GM10266 (cell line): Measurements from ENCODE around the gene MORF4L2.
"Not testable (repeated sequence)": the region's sequence is repeated elsewhere in the genome, so short reads cannot be mapped to it uniquely, and the experiment has no call there.

Experiments used
- DNase-seq: peaks from one replicate; pipeline ENCODE4 v3.0.0; 2012; ENCODE audit errors: extremely low spot score
- TF ChIP-seq, protein P1 (sequence below): IDR thresholded peaks from 2 replicates; pipeline ENCODE4 v1.5.1; 2012; ENCODE audit warnings: mild to moderate bottlenecking, low read depth; ENCODE audit not compliant: control insufficient read depth, insufficient read depth; ENCODE audit errors: missing control alignments

The MORF4L2 gene

DNA sequence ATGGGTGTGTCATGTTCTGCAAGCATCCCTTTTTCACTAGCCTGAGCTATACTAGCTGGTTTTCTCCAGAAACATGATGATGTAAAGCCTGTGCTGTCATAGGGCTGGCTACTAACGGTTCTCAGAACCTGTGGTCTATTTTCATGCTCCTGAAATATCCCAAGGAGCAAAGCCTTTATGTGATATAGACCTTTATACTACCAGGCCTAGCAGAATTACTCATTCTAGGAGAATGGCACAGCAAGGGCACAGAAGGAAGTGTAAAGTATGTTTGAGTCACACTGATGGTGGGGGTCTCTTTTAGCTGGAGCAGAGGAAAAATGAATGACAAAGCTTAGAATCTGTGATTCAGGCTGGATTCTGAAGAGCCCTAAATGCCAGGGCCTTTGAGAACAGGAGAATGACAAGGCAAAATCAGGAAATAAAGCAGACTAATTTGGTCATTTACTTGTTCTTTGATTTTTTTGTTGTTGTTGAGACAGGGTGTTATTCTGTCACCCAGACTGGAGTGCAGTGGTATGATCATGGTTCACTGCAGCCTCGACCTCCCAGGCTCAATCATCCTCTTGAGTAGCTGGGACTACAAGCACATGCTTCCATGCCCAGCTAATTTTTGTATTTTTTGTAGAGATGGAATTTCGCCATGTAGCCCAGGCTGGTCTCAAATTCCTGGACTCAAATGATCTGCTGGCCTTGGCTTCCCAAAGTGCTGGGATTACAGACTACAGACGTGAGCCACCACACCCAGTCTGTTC is 45.9 kb downstream of the MORF4L2 start:
- DNase-seq: no peak
- TF ChIP-seq, protein P1, sequence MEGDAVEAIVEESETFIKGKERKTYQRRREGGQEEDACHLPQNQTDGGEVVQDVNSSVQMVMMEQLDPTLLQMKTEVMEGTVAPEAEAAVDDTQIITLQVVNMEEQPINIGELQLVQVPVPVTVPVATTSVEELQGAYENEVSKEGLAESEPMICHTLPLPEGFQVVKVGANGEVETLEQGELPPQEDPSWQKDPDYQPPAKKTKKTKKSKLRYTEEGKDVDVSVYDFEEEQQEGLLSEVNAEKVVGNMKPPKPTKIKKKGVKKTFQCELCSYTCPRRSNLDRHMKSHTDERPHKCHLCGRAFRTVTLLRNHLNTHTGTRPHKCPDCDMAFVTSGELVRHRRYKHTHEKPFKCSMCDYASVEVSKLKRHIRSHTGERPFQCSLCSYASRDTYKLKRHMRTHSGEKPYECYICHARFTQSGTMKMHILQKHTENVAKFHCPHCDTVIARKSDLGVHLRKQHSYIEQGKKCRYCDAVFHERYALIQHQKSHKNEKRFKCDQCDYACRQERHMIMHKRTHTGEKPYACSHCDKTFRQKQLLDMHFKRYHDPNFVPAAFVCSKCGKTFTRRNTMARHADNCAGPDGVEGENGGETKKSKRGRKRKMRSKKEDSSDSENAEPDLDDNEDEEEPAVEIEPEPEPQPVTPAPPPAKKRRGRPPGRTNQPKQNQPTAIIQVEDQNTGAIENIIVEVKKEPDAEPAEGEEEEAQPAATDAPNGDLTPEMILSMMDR: no peak

DNA sequence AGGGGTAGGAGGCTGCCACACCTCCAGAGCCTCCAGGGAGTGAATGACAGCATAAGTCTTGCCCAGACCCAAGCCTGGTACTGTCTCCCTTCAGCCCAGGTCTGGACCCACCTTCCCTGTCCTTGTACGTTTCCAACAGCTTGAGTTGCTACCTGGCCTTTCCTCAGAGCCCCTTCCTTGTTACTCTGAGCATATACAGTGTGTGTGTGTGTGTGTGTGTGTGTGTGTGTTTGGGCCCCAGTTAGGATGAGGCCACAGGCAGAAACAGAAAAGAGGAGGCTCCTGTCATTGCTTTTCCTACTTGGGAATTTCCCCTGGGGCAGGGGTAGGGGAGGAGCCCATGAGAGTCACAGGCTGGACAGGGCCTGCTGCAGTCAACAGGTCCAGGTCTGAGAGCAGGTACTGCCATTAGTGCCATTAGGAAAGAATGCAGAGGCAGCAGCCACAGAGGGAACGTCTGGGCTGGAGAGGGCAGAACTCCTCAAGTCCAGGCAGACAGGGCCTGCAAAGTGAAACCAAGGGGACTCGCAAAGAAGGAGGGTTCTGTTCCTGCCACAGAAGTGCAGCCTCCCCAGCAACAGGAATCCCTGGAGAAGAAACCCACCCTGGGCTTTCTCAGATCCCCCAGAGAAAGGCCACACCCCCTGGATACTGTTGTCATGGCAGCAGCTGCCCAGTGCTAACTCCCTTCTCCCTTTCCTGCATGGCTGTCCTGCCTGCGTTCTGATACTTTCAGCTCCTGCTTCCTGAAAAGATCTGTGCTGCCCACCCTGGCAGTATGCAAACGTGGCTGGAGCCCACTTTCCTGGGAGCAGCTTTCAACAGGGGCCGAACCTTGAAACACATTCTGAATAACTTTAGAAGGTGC is 47.8 kb downstream of the MORF4L2 start:
- not testable (repeated sequence) for DNase-seq

DNA sequence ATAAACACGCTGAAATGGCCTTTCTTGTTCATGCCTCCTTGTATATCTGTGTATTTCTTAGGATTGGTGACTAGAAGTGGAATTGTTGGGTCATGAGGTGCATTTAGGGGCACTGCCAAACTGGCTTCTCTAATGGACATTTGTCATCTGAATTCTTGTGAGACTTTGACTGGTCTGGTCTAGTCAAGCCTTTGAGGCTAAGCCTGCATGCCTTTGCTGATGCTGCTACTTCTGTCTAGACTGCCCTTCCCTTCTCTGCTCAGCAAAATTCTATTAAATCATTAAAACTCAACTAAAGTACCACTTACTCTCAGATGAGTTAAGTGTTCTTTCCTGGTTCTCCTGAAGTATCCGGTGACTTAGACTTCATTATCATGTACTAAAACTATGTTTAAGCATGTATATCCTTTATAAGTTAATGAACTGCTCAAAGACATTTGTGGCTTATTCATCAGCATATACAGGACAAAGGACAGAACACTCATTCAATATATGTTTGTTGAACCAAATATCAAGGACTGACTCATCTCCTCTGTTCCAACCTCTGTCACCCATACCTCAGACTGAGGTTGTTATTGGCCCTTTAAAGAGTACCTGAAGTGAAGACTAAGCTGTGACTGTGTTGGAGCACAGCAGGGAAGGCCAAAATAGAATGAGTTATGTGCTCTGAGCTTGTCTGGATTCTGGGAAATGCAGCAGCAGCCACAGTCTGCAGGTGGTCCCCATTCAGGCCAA is 48.7 kb downstream of the MORF4L2 start:
- TF ChIP-seq, protein P1: no peak
- DNase-seq: no peak

DNA sequence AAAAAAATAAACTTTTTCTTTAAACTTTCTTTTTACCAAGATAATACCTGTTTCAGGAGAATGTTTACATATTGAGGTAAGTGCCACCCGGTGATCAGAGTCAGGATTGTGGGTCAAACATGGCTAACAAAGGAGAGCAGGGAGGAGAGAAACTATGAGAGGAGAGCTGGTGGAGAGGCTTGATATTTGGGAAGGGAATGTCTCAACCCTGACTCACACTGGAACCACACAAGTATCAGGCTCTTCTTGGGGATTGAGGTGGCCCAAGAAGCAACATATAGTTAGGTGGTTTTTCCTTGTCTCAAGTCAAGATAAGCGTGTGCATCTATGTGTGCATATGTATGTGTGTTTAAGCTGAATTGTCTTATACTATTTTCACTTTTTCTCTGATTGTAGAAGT is 51.1 kb downstream of the MORF4L2 start:
- no peak for DNase-seq
- TF ChIP-seq, protein P1: no peak

DNA sequence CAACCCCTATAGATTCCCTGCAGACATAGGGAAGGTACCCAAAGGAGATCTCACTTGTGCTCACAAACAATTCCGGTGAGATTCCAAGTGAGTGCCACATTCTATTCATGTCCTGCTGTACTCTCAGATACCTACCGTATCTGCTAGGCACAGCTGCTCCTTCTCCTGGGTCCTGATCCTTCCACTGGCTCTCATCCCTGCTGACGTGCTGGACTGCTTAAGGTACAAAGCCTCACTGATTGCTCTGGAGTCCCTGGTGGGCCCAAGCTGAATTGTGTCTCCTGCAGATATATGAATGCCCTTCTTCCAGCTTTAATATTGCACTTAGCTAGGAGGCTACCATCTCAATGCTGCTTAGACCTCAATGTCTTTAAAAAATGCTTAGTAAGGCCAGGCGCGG is 55.4 kb downstream of the MORF4L2 start:
- TF ChIP-seq, protein P1: no peak
- no peak for DNase-seq

DNA sequence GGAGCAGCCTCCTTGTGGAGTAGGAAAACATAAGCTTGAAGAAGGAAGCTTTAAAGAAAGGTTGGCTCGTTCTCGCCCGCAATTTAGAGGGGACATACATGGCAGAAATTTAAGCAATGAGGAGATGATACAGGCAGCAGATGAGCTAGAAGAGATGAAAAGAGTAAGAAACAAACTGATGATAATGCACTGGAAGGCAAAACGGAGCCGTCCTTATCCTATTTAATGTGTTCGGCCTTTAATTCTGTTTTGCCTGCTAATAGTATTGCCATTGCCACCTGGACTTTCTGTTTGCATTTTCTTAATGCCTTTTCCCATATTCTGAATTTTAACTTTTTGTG is 56.4 kb downstream of the MORF4L2 start:
- TF ChIP-seq, protein P1: no peak
- no peak for DNase-seq

DNA sequence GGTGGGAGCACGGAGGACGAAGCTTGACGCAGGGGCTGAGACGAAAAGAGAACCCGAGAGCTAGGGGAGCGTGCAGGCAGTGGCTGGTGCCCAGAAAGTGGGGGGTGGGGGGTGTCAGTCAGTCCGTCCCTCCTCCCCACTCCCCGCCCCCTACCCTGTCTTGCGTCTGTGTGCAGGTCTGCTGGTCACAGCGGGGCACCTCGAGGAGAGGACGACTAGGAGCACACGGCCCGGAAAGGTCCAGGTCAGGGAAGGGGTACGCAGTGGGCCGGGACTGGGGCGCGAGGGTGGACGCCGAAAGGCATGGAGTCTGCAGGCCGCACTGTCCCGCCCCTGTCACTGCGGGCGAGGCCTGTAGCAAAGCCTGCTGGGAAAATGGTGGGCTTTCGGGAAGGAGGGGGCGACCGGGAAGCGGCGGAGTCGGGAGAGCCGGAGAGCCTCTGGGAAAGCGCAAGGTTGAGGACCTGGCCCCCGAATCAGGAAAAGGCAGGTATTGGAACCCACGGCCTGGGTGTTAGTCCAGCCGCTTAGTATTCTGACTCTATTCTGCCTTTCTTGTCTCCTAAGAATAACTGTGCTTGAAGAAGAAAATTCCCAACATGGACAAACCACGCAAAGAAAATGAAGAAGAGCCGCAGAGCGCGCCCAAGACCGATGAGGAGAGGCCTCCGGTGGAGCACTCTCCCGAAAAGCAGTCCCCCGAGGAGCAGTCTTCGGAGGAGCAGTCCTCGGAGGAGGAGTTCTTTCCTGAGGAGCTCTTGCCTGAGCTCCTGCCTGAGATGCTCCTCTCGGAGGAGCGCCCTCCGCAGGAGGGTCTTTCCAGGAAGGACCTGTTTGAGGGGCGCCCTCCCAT is 57.0 kb downstream of the MORF4L2 start:
- peak; percentile 7 for DNase-seq
- TF ChIP-seq, protein P1: peak; percentile 49
